ENCODE data around the gene VAPB.
"Not testable (repeated sequence)": the region's sequence is repeated elsewhere in the genome, so short reads cannot be mapped to it uniquely, and the experiment has no call there.

VAPB gene

GRCh38 chr20:58407966-58408557, 19.0 kb downstream of the VAPB start:
- no peak for DNase-seq

- DNase-seq, result no peak
Observed at GRCh38 chr20:58408603-58409246, 19.7 kb downstream of the VAPB start.

GRCh38 chr20:58414216-58414615, 25.2 kb downstream of the VAPB start:
- DNase-seq, result not testable (repeated sequence)

GRCh38 chr20:58414786-58415185, 25.8 kb downstream of the VAPB start:
- DNase-seq, result not testable (repeated sequence)

- DNase-seq, result no peak
Observed at GRCh38 chr20:58416057-58416456, 27.0 kb downstream of the VAPB start.

- no peak for DNase-seq
Observed at GRCh38 chr20:58416835-58417234, 27.8 kb downstream of the VAPB start.

GRCh38 chr20:58417438-58417837, 28.4 kb downstream of the VAPB start:
- DNase-seq, result no peak

GRCh38 chr20:58418949-58419748, 30.1 kb downstream of the VAPB start:
- DNase-seq, result no peak

- DNase-seq, result no peak
Observed at GRCh38 chr20:58420798-58421496, 31.9 kb downstream of the VAPB start.

GRCh38 chr20:58421497-58421850, 32.4 kb downstream of the VAPB start:
- no peak for DNase-seq

- no peak for DNase-seq
Observed at GRCh38 chr20:58424218-58424969, 35.4 kb downstream of the VAPB start.

GRCh38 chr20:58427571-58427970, 38.5 kb downstream of the VAPB start:
- DNase-seq, result not testable (repeated sequence)

- DNase-seq, result no peak
Observed at GRCh38 chr20:58428364-58428763, 39.3 kb downstream of the VAPB start.

- no peak for DNase-seq
Observed at GRCh38 chr20:58429303-58429702, 40.3 kb downstream of the VAPB start.

- no peak for DNase-seq
Observed at GRCh38 chr20:58431134-58431533, 42.1 kb downstream of the VAPB start.

- no peak for DNase-seq
Observed at GRCh38 chr20:58432186-58432954, 43.3 kb downstream of the VAPB start.

GRCh38 chr20:58433029-58433647, 44.1 kb downstream of the VAPB start:
- DNase-seq, result no peak

GRCh38 chr20:58433759-58434158, 44.7 kb downstream of the VAPB start:
- no peak for DNase-seq

GRCh38 chr20:58434326-58434725, 45.3 kb downstream of the VAPB start:
- DNase-seq, result no peak

GRCh38 chr20:58435237-58435636, 46.2 kb downstream of the VAPB start:
- no peak for DNase-seq

GRCh38 chr20:58436868-58437645, 48.0 kb downstream of the VAPB start:
- no peak for DNase-seq

All from cortex of kidney (tissue), 1 donor.